Activated T-cell treated with anti-CD3 and anti-CD28 coated beads for 48 hours (primary cell): ENCODE results near the gene U2AF1L4.
A peak's percentile ranks its signal among the peaks of the same experiment; 100 is the strongest.
"Not testable (repeated sequence)": the region's sequence is repeated elsewhere in the genome, so short reads cannot be mapped to it uniquely, and the experiment has no call there.

Source experiments
- DNase-seq: peaks from one replicate; pipeline ENCODE4 v3.0.0-alpha.2; 2020; ENCODE audit warnings: low read depth

U2AF1L4 gene

GRCh38 chr19:35780717-35781116, 35.5 kb upstream of the U2AF1L4 start:
- no peak for DNase-seq

GRCh38 chr19:35780058-35780457, 34.8 kb upstream of the U2AF1L4 start:
- no peak for DNase-seq

- DNase-seq = no peak
Observed at GRCh38 chr19:35779033-35779432, 33.8 kb upstream of the U2AF1L4 start.

- no peak for DNase-seq
Observed at GRCh38 chr19:35777961-35778360, 32.7 kb upstream of the U2AF1L4 start.

- no peak for DNase-seq
Observed at GRCh38 chr19:35777086-35777841, 32.0 kb upstream of the U2AF1L4 start.

- DNase-seq = no peak
Observed at GRCh38 chr19:35776102-35776788, 31.0 kb upstream of the U2AF1L4 start.

GRCh38 chr19:35775298-35776101, 30.3 kb upstream of the U2AF1L4 start, which contains the start of gene ARHGAP33:
ARHGAP33 (plus strand) TSS chr19:35775564; CDS start chr19:35775659, 95 bp downstream.
- DNase-seq = peak; percentile 99

GRCh38 chr19:35775046-35775297, 29.8 kb upstream of the U2AF1L4 start:
- DNase-seq = no peak

- DNase-seq = no peak
Observed at GRCh38 chr19:35774274-35775045, 29.2 kb upstream of the U2AF1L4 start.

- no peak for DNase-seq
Observed at GRCh38 chr19:35773020-35773806, 28.0 kb upstream of the U2AF1L4 start.

- DNase-seq = not testable (repeated sequence)
Observed at GRCh38 chr19:35772362-35772761, 27.1 kb upstream of the U2AF1L4 start.

GRCh38 chr19:35768082-35768421, 22.8 kb upstream of the U2AF1L4 start:
- no peak for DNase-seq

GRCh38 chr19:35767288-35768081, 22.3 kb upstream of the U2AF1L4 start:
- DNase-seq = no peak

GRCh38 chr19:35766571-35767104, 21.4 kb upstream of the U2AF1L4 start:
- DNase-seq = no peak

GRCh38 chr19:35764432-35765315, 19.5 kb upstream of the U2AF1L4 start:
- DNase-seq = no peak

- DNase-seq = no peak
Observed at GRCh38 chr19:35760711-35761349, 15.6 kb upstream of the U2AF1L4 start.

- DNase-seq = no peak
Observed at GRCh38 chr19:35759697-35760096, 14.5 kb upstream of the U2AF1L4 start.

- DNase-seq = peak; percentile 98
Observed at GRCh38 chr19:35757749-35758608, 12.8 kb upstream of the U2AF1L4 start, which contains the start of gene PROSER3. PROSER3 (plus strand) TSS chr19:35758176; CDS start chr19:35758216, 40 bp downstream.
